ENCODE data around the gene SLC38A3.

- no peak for TF ChIP-seq CTCF (IDR thresholded peaks at IDR 0.05)
- no peak for TF ChIP-seq EZH2 (IDR thresholded peaks at IDR 0.05; ENCODE audit: borderline replicate concordance, insufficient read depth, low read depth, low read length, poor library complexity, severe bottlenecking)
Measured at GRCh38 chr3:50169232-50169832, 35.7 kb upstream of the SLC38A3 start.

Measured in B cell (primary cell).